Measurements from ENCODE around the gene ADAMTS12. TPM values are rescaled to one million over a fixed set of nuclear protein-coding genes. Genes with fewer than 3 reads are reported as not detected.

Gene ADAMTS12
- total and polyA plus RNA-seq, 9 of the 15 experiments (the other 6 are each of a cell fraction or from before 2014, with no cell fraction given) = 0.11 TPM; not detected in 8

DNA sequence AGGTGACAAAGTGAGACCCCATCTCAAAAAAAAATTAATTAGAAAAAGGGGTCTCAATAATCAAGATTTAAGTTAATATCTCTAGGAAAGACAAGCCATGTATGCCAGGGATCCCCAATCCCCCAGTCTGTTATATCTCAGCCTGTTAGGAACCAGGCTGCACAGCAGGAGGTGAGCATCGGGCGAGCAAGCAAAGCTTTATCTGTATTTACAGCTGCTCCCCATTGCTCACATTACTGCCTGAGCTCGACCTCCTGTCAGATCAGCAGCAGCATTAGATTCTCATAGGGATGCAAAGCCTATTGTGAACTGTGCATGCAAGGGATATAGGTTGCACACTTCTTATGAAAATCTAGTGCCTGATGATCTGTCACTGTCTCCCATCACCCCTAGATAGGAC is 334.2 kb downstream of the ADAMTS12 start:
- H3K9ac ChIP-seq (ENCODE audit: insufficient read depth in 1 of 2, low read depth in 2 of 2, low read length in 2 of 2) = no peak overlapping the region
- DNase-seq (ENCODE audit: extremely low read depth in 1 of 4, low spot score in 3 of 4) (peak in 2 of 4 experiments; percentile 31 to 70), ATAC-seq (peak; percentile 77), FAIRE-seq (no peak)
- in situ Hi-C loops (cut with MboI) (no loop called here), intact Hi-C loops (cut with micrococcal nuclease) (no loop called here)
- H3K4me2 ChIP-seq (ENCODE audit: insufficient read depth, low read length) = no peak overlapping the region
- ChIA-PET CTCF (ENCODE audit: low intra/inter-chr PET ratio) (no interaction called here), POLR2A (no interaction called here)
- H3K4me1 ChIP-seq (replicated peaks in 1 of 2; ENCODE audit: control insufficient read depth in 2 of 2, insufficient read depth in 2 of 2, low read length in 2 of 2) = peaks cover 0 to 14% of the 10 kb centered on the region in 2 experiments; a peak in 2 of 5 replicates
- no peak overlapping the region for H3K4me3 ChIP-seq
- no peaks in the 10 kb centered on the region for H3K9me3 ChIP-seq (replicated peaks; ENCODE audit: control insufficient read depth, insufficient read depth, low read depth, low read length)
- no peaks in the 10 kb centered on the region for H3K36me3 ChIP-seq (ENCODE audit: control insufficient read depth, insufficient read depth, low read length)
- no peaks in the 10 kb centered on the region for H3K27me3 ChIP-seq (ENCODE audit: control insufficient read depth in 2 of 2, insufficient read depth in 2 of 2, low read length in 2 of 2)
- BruUV-seq (replicated peaks) = no TSS peak
- no peaks in the 10 kb centered on the region for H3K79me2 ChIP-seq (ENCODE audit: control insufficient read depth, insufficient read depth, low read length)
- no peak overlapping the region for H2AFZ ChIP-seq (ENCODE audit: low read depth, low read length)
- H4K20me1 ChIP-seq (replicated peaks; ENCODE audit: control insufficient read depth, insufficient read depth, low read length) = no peaks in the 10 kb centered on the region
- no peak overlapping the region for H3K27ac ChIP-seq (ENCODE audit: extremely low read depth, low read depth, low read length)
- H3K9me1 ChIP-seq (ENCODE audit: control insufficient read depth, insufficient read depth, low read length) = no peaks in the 10 kb centered on the region
- 3% methylated on average over 3 of the region's 3 CpGs for WGBS (ENCODE audit: insufficient coverage, low coverage, missing lambda C conversion rate)
- TF ChIP-seq CEBPB (tag; IDR thresholded peaks at IDR 0.05) (no peak), TBP (optimal IDR thresholded peaks at IDR 0.05; ENCODE audit: low read depth, low read length) (no peak), ZC3H11A (IDR thresholded peaks at IDR 0.05; ENCODE audit: low read depth, low read length) (no peak), ZNF398 (CRISPR knock-in tag; IDR thresholded peaks at IDR 0.05) (no peak), TRIM28 (IDR thresholded peaks at IDR 0.05) (no peak), PKNOX1 (IDR thresholded peaks at IDR 0.05) (no peak), HNRNPK (IDR thresholded peaks at IDR 0.05; ENCODE audit: low read depth, low read length, poor library complexity, severe bottlenecking) (no peak), NR3C1 (CRISPR knock-in tag; IDR thresholded peaks at IDR 0.05) (no peak), CBFA2T3 (IDR thresholded peaks at IDR 0.05) (peak; percentile 89), MIER1 (IDR thresholded peaks at IDR 0.05; ENCODE audit: low read depth) (no peak), TAF9B (IDR thresholded peaks at IDR 0.05; ENCODE audit: partially characterized antibody) (no peak), KLF16 (IDR thresholded peaks at IDR 0.05) (peak; percentile 46; the same call in 1 of the 2 replicates), SMC3 (conservative IDR thresholded peaks at IDR 0.05; ENCODE audit: insufficient read depth, low read depth, low read length) (no peak), ESRRA (IDR thresholded peaks at IDR 0.05; ENCODE audit: borderline replicate concordance, low read depth) (no peak), RUNX1 (IDR thresholded peaks at IDR 0.05; ENCODE audit: low read depth) (no peak), DMBX1 (CRISPR knock-in tag; IDR thresholded peaks at IDR 0.05; ENCODE audit: borderline replicate concordance) (no peak), TGIF2 (CRISPR knock-in tag; IDR thresholded peaks at IDR 0.05) (no peak)
- TF ChIP-seq, protein P1, sequence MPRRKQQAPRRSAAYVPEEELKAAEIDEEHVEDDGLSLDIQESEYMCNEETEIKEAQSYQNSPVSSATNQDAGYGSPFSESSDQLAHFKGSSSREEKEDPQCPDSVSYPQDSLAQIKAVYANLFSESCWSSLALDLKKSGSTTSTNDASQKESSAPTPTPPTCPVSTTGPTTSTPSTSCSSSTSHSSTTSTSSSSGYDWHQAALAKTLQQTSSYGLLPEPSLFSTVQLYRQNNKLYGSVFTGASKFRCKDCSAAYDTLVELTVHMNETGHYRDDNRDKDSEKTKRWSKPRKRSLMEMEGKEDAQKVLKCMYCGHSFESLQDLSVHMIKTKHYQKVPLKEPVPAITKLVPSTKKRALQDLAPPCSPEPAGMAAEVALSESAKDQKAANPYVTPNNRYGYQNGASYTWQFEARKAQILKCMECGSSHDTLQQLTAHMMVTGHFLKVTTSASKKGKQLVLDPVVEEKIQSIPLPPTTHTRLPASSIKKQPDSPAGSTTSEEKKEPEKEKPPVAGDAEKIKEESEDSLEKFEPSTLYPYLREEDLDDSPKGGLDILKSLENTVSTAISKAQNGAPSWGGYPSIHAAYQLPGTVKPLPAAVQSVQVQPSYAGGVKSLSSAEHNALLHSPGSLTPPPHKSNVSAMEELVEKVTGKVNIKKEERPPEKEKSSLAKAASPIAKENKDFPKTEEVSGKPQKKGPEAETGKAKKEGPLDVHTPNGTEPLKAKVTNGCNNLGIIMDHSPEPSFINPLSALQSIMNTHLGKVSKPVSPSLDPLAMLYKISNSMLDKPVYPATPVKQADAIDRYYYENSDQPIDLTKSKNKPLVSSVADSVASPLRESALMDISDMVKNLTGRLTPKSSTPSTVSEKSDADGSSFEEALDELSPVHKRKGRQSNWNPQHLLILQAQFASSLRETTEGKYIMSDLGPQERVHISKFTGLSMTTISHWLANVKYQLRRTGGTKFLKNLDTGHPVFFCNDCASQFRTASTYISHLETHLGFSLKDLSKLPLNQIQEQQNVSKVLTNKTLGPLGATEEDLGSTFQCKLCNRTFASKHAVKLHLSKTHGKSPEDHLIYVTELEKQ (CRISPR knock-in tag; IDR thresholded peaks at IDR 0.05) = no peak
